HEK293 (cell line): ENCODE results near the gene AMY2B.
A peak's percentile ranks its signal among the peaks of the same experiment; 100 is the strongest.

Experiments
- CTCF ChIA-PET: fragments of 350-600 bp; formaldehyde crosslinking; extraction: SDS; loops from one replicate; lab custom pipeline; 2021; ENCODE audit warnings: antibody characterized with exemption; lab: Yijun Ruan, JAX
- POLR2A ChIA-PET: fragments of 300-600 bp; formaldehyde crosslinking; extraction: SDS; loops from one replicate; lab custom pipeline; 2020; ENCODE audit warnings: antibody characterized with exemption, inconsistent platforms; lab: Yijun Ruan, JAX
- H3K27ac ChIP-seq: fragments of 200-500 bp; sonication (Bioruptor generic); 2 replicates; pipeline ENCODE4 v1.5.1; 2014; ENCODE audit warnings: low read depth, low read length, control low read depth, inconsistent platforms; ENCODE audit errors: extremely low read depth
- H3K36me3 ChIP-seq, 2 experiments: fragments of 200-500 bp in 1 of 2; sonication (Bioruptor generic) in 1 of 2; 1 replicate in 1 of 2; 2 replicates in 1 of 2; pipeline ENCODE4 v1.5.1; 2014 to 2017; ENCODE audit warnings: inconsistent platforms in 2 of 2, low read length in 2 of 2; ENCODE audit not compliant: control insufficient read depth in 2 of 2, insufficient read depth in 1 of 2
- H3K4me1 ChIP-seq: fragments of 200-500 bp; sonication (Bioruptor generic); 2 replicates; pipeline ENCODE4 v1.5.1; 2014; ENCODE audit warnings: mild to moderate bottlenecking, low read length, inconsistent platforms; ENCODE audit not compliant: control insufficient read depth, insufficient read depth
- H3K4me3 ChIP-seq: 2 replicates; pipeline ENCODE4 v1.5.1; 2011; ENCODE audit warnings: low read depth, mild to moderate bottlenecking, control low read depth, low read length, moderate library complexity
- H3K9me3 ChIP-seq: fragments of 200-500 bp; sonication (Bioruptor generic); 2 replicates; pipeline ENCODE4 v1.5.1; 2014; ENCODE audit warnings: low read depth, low read length, inconsistent platforms; ENCODE audit not compliant: control insufficient read depth, insufficient read depth
- AEBP2 ChIP-seq: fragments of 450-650 bp; formaldehyde crosslinking; IDR thresholded peaks from 2 replicates; pipeline ENCODE4 v1.5.1; 2016; ENCODE audit warnings: missing biosample characterization, missing genetic modification characterization, borderline replicate concordance
- GFI1B ChIP-seq: fragments of 450-650 bp; formaldehyde crosslinking; IDR thresholded peaks from 2 replicates; pipeline ENCODE4 v1.5.1; 2016; ENCODE audit warnings: missing biosample characterization, missing genetic modification characterization
- SCRT2 ChIP-seq: fragments of 450-650 bp; formaldehyde crosslinking; IDR thresholded peaks from 2 replicates; pipeline ENCODE4 v1.5.1; 2016; ENCODE audit warnings: missing biosample characterization, missing genetic modification characterization
- TCF7L2 ChIP-seq: IDR thresholded peaks from 2 replicates; pipeline ENCODE4 v1.6.1; 2011; ENCODE audit warnings: low read depth, mild to moderate bottlenecking, inconsistent platforms, low read length, moderate library complexity, borderline replicate concordance
- WT1 ChIP-seq: fragments of 450-650 bp; formaldehyde crosslinking; IDR thresholded peaks from 2 replicates; pipeline ENCODE4 v1.5.1; 2016; ENCODE audit warnings: missing biosample characterization, missing genetic modification characterization
- YY1 ChIP-seq: fragments of 450-650 bp; formaldehyde crosslinking; IDR thresholded peaks from 2 replicates; pipeline ENCODE4 v1.5.1; 2018; ENCODE audit warnings: missing biosample characterization, missing genetic modification characterization
- ZBTB8A ChIP-seq: fragments of 450-650 bp; formaldehyde crosslinking; IDR thresholded peaks from 2 replicates; pipeline ENCODE4 v1.5.1; 2016; ENCODE audit warnings: missing biosample characterization, missing genetic modification characterization
- ZNF335 ChIP-seq: fragments of 450-650 bp; formaldehyde crosslinking; conservative IDR thresholded peaks from 2 replicates; pipeline ENCODE4 v1.5.1; 2016; ENCODE audit warnings: missing biosample characterization, missing genetic modification characterization
- ZNF350 ChIP-seq: fragments of 450-650 bp; formaldehyde crosslinking; IDR thresholded peaks from 2 replicates; pipeline ENCODE4 v1.5.0; 2017; ENCODE audit warnings: missing biosample characterization, mild to moderate bottlenecking, missing genetic modification characterization
- ZNF354C ChIP-seq: fragments of 450-650 bp; formaldehyde crosslinking; IDR thresholded peaks from 2 replicates; pipeline ENCODE4 v1.5.1; 2016; ENCODE audit warnings: missing biosample characterization, missing genetic modification characterization, low read depth, borderline replicate concordance
- ZNF626 ChIP-seq: fragments of 450-650 bp; sonication (Bioruptor Pico); formaldehyde crosslinking; IDR thresholded peaks from 2 replicates; pipeline ENCODE4 v1.5.1; 2018; ENCODE audit warnings: missing biosample characterization, missing genetic modification characterization, inconsistent platforms
- ZNF658 ChIP-seq: fragments of 450-650 bp; formaldehyde crosslinking; IDR thresholded peaks from 2 replicates; pipeline ENCODE4; 2016; ENCODE audit warnings: missing biosample characterization, missing genetic modification characterization
- ZNF701 ChIP-seq: fragments of 450-650 bp; formaldehyde crosslinking; IDR thresholded peaks from 2 replicates; pipeline ENCODE4 v1.5.1; 2016; ENCODE audit warnings: missing biosample characterization, missing genetic modification characterization
- ZNF707 ChIP-seq: fragments of 450-650 bp; formaldehyde crosslinking; IDR thresholded peaks from 2 replicates; pipeline ENCODE4 v1.5.1; 2016; ENCODE audit warnings: missing biosample characterization, missing genetic modification characterization
- ZNF747 ChIP-seq: fragments of 450-650 bp; formaldehyde crosslinking; IDR thresholded peaks from 2 replicates; pipeline ENCODE4 v1.5.1; 2016; ENCODE audit warnings: missing biosample characterization, missing genetic modification characterization
- ZNF776 ChIP-seq: fragments of 450-650 bp; formaldehyde crosslinking; IDR thresholded peaks from 2 replicates; pipeline ENCODE4 v1.5.0; 2017; ENCODE audit warnings: missing biosample characterization, missing genetic modification characterization, borderline replicate concordance
- ZNF791 ChIP-seq: fragments of 450-650 bp; formaldehyde crosslinking; IDR thresholded peaks from 2 replicates; pipeline ENCODE4 v1.5.1; 2016; ENCODE audit warnings: missing biosample characterization, missing genetic modification characterization
- ZNF837 ChIP-seq: fragments of 450-650 bp; formaldehyde crosslinking; IDR thresholded peaks from 2 replicates; pipeline ENCODE4 v1.5.1; 2016; ENCODE audit warnings: missing biosample characterization, missing genetic modification characterization
- TF ChIP-seq, protein P1 (sequence below): fragments of 450-650 bp; formaldehyde crosslinking; IDR thresholded peaks from 2 replicates; pipeline ENCODE4 v1.5.1; 2016; ENCODE audit warnings: missing biosample characterization, missing genetic modification characterization
- TF ChIP-seq, protein P2 (sequence below): fragments of 450-650 bp; formaldehyde crosslinking; conservative IDR thresholded peaks from 2 replicates; pipeline ENCODE4 v1.5.1; 2016; ENCODE audit warnings: low read depth, missing biosample characterization, missing genetic modification characterization
- TF ChIP-seq, protein P3 (sequence below): fragments of 450-650 bp; formaldehyde crosslinking; IDR thresholded peaks from 2 replicates; pipeline ENCODE4 v1.5.1; 2017; ENCODE audit warnings: missing biosample characterization, missing genetic modification characterization

AMY2B gene

GRCh38 chr1:103525607-103526507 is 45.5 kb upstream of the AMY2B start, which contains the start of gene RNPC3 (continued):
- TF ChIP-seq, protein P1, sequence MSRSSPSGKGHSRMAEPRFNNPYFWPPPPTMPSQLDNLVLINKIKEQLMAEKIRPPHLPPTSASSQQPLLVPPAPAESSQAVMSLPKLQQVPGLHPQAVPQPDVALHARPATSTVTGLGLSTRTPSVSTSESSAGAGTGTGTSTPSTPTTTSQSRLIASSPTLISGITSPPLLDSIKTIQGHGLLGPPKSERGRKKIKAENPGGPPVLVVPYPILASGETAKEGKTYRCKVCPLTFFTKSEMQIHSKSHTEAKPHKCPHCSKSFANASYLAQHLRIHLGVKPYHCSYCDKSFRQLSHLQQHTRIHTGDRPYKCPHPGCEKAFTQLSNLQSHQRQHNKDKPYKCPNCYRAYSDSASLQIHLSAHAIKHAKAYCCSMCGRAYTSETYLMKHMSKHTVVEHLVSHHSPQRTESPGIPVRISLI (tag by site-specific recombination): peak; percentile 72
- peak; percentile 99 for TF ChIP-seq ZNF335 (tag by site-specific recombination)
- no peak for TF ChIP-seq WT1 (tag by site-specific recombination)
- TF ChIP-seq ZNF354C (tag by site-specific recombination): no peak
- TF ChIP-seq ZNF776 (tag by site-specific recombination): no peak
- TF ChIP-seq, protein P2, sequence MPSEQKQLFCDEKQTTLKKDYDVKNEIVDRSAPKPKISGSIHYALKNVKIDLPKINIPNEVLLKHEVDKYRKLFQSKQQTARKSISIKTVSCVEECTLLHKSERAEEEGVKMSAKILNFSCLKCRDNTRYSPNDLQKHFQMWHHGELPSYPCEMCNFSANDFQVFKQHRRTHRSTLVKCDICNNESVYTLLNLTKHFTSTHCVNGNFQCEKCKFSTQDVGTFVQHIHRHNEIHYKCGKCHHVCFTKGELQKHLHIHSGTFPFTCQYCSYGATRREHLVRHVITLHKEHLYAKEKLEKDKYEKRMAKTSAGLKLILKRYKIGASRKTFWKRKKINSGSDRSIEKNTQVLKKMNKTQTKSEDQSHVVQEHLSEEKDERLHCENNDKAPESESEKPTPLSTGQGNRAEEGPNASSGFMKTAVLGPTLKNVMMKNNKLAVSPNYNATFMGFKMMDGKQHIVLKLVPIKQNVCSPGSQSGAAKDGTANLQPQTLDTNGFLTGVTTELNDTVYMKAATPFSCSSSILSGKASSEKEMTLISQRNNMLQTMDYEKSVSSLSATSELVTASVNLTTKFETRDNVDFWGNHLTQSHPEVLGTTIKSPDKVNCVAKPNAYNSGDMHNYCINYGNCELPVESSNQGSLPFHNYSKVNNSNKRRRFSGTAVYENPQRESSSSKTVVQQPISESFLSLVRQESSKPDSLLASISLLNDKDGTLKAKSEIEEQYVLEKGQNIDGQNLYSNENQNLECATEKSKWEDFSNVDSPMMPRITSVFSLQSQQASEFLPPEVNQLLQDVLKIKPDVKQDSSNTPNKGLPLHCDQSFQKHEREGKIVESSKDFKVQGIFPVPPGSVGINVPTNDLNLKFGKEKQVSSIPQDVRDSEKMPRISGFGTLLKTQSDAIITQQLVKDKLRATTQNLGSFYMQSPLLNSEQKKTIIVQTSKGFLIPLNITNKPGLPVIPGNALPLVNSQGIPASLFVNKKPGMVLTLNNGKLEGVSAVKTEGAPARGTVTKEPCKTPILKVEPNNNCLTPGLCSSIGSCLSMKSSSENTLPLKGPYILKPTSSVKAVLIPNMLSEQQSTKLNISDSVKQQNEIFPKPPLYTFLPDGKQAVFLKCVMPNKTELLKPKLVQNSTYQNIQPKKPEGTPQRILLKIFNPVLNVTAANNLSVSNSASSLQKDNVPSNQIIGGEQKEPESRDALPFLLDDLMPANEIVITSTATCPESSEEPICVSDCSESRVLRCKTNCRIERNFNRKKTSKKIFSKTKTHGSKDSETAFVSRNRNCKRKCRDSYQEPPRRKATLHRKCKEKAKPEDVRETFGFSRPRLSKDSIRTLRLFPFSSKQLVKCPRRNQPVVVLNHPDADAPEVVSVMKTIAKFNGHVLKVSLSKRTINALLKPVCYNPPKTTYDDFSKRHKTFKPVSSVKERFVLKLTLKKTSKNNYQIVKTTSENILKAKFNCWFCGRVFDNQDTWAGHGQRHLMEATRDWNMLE: peak; percentile 66
- no peak for TF ChIP-seq ZNF747

DNA sequence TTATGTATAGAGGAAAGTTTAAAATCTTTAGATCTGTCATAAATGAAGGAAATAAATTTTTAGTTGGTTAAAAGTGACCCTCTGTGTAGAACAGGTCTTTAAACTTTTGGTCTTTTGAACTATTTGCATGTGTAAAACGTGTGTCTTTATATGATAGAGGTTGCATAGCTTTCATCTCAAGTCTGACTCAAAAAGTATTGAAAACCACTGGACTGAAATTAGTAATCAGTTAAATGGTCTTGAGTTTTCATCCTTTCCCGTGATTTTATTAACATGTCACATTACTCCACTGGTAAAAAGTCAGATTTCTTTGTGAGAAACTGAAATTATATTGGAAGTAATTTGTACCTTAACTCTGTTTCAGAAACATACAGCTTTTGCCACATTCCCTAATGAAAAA is 44.1 kb upstream of the AMY2B start:
- ChIA-PET POLR2A (no interaction called here), CTCF (interaction anchor here (0.7 kb wide), 1 partner anchor 341 kb away, joined by 3 read pairs; no protein-coding TSS in a partner anchor)
- Histone ChIP-seq H3K4me1 (no peaks in the 10 kb centered on the region), H3K9me3 (no peaks in the 10 kb centered on the region), H3K4me3 (peak overlapping the region; percentile 95), H3K27ac (no peak overlapping the region), H3K36me3 (peaks cover 0 to 33% of the 10 kb centered on the region in 2 experiments; a peak in 1 of 3 replicates)
- TF ChIP-seq GFI1B (tag by site-specific recombination) (no peak), ZNF837 (tag by site-specific recombination) (no peak), ZNF626 (tag by site-specific recombination) (no peak)

- H3K36me3 ChIP-seq: peaks cover 0 to 43% of the 10 kb centered on the region in 2 experiments; a peak in 2 of 3 replicates
- ChIA-PET CTCF (no interaction called here), POLR2A (no interaction called here)
- H3K9me3 ChIP-seq: no peaks in the 10 kb centered on the region
- H3K4me3 ChIP-seq: no peak overlapping the region
- TF ChIP-seq SCRT2 (tag by site-specific recombination) (peak; percentile 52), ZNF791 (tag by site-specific recombination) (no peak), ZNF701 (no peak)
- H3K27ac ChIP-seq: no peak overlapping the region
- no peaks in the 10 kb centered on the region for H3K4me1 ChIP-seq
These were observed 41.6 kb upstream of the AMY2B start for GRCh38 chr1:103529746-103530145.

GRCh38 chr1:103538226-103538625 is 33.2 kb upstream of the AMY2B start:
- H3K27ac ChIP-seq: no peak overlapping the region
- no peaks in the 10 kb centered on the region for H3K9me3 ChIP-seq
- no peak overlapping the region for H3K4me3 ChIP-seq
- peaks cover 31 to 77% of the 10 kb centered on the region in 2 experiments for H3K36me3 ChIP-seq
- ChIA-PET POLR2A (no interaction called here), CTCF (no interaction called here)
- no peaks in the 10 kb centered on the region for H3K4me1 ChIP-seq
- TF ChIP-seq, protein P3, sequence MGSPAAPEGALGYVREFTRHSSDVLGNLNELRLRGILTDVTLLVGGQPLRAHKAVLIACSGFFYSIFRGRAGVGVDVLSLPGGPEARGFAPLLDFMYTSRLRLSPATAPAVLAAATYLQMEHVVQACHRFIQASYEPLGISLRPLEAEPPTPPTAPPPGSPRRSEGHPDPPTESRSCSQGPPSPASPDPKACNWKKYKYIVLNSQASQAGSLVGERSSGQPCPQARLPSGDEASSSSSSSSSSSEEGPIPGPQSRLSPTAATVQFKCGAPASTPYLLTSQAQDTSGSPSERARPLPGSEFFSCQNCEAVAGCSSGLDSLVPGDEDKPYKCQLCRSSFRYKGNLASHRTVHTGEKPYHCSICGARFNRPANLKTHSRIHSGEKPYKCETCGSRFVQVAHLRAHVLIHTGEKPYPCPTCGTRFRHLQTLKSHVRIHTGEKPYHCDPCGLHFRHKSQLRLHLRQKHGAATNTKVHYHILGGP: no peak
- TF ChIP-seq ZNF658 (tag by site-specific recombination): no peak
- no peak for TF ChIP-seq ZNF707
- TF ChIP-seq ZBTB8A (tag by site-specific recombination): no peak
- TF ChIP-seq ZNF350: no peak
- no peak for TF ChIP-seq AEBP2 (tag by site-specific recombination)
- TF ChIP-seq TCF7L2: no peak
- no peak for TF ChIP-seq YY1
